OCI-LY1 (cell line): ENCODE measurements around the gene DMRT2.
A peak's percentile ranks its signal among the peaks of the same experiment; 100 is the strongest.

Experiments used
- H2AFZ ChIP-seq: fragments of 200-600 bp; sonication (generic), shearing (Covaris generic); 2 replicates; pipeline ENCODE4 v1.6.0; 2014; ENCODE audit warnings: antibody characterized with exemption, mild to moderate bottlenecking, low read length
- H3F3A ChIP-seq: fragments of 200-600 bp; sonication (generic), shearing (Covaris generic); 2 replicates; pipeline ENCODE4 v1.6.0; 2014; ENCODE audit warnings: mild to moderate bottlenecking, antibody characterized with exemption, low read length, moderate library complexity; ENCODE audit not compliant: insufficient read depth
- H3K27ac ChIP-seq: fragments of 200-600 bp; sonication (generic); 2 replicates; pipeline ENCODE4 v1.5.1; 2014; ENCODE audit warnings: low read length, mixed run types, mild to moderate bottlenecking, low read depth; ENCODE audit not compliant: poor library complexity, severe bottlenecking
- H3K27me3 ChIP-seq: fragments of 200-600 bp; sonication (generic); 2 replicates; pipeline ENCODE4 v1.6.0; 2014; ENCODE audit warnings: antibody characterized with exemption, mild to moderate bottlenecking, low read length, moderate library complexity; ENCODE audit not compliant: insufficient read depth
- H3K36me3 ChIP-seq: fragments of 200-600 bp; sonication (generic); 2 replicates; pipeline ENCODE4 v1.6.1; 2014; ENCODE audit warnings: mild to moderate bottlenecking, antibody characterized with exemption, low read length, moderate library complexity, mixed read lengths; ENCODE audit not compliant: insufficient read depth
- H3K4me1 ChIP-seq: fragments of 200-600 bp; sonication (generic); 2 replicates; pipeline ENCODE4 v1.5.1; 2014; ENCODE audit warnings: mild to moderate bottlenecking, low read length, moderate library complexity; ENCODE audit not compliant: insufficient read depth, severe bottlenecking
- H3K4me2 ChIP-seq: fragments of 200-600 bp; sonication (generic), shearing (Covaris generic); 2 replicates; pipeline ENCODE4 v1.6.1; 2014; ENCODE audit warnings: low read length
- H3K4me3 ChIP-seq: fragments of 200-600 bp; sonication (generic); 2 replicates; pipeline ENCODE4 v1.5.1; 2014; ENCODE audit warnings: low read length, low read depth, mild to moderate bottlenecking, mixed read lengths; ENCODE audit not compliant: poor library complexity, severe bottlenecking
- H3K79me2 ChIP-seq: fragments of 200-600 bp; shearing (Covaris generic); 2 replicates; pipeline ENCODE4 v1.6.1; 2016; ENCODE audit warnings: mixed run types, low read length, mixed read lengths; ENCODE audit not compliant: insufficient read depth
- H3K9ac ChIP-seq: fragments of 200-600 bp; sonication (generic), shearing (Covaris generic); 2 replicates; pipeline ENCODE4 v1.6.1; 2014; ENCODE audit warnings: mild to moderate bottlenecking, low read length, mixed read lengths
- H3K9me2 ChIP-seq: fragments of 200-600 bp; sonication (generic), shearing (Covaris generic); 2 replicates; pipeline ENCODE4 v1.6.1; 2014; ENCODE audit warnings: low read depth, mild to moderate bottlenecking, low read length, mixed read lengths
- H3K9me3 ChIP-seq: fragments of 200-600 bp; shearing (Covaris generic); 2 replicates; pipeline ENCODE4 v1.6.1; 2014; ENCODE audit warnings: low read length, mixed read lengths
- H4K20me1 ChIP-seq: fragments of 200-600 bp; sonication (generic), shearing (Covaris generic); 2 replicates; pipeline ENCODE4 v1.6.0; 2016; ENCODE audit warnings: mild to moderate bottlenecking, low read length; ENCODE audit not compliant: insufficient read depth
- EZH2 ChIP-seq: fragments of 200-600 bp; sonication (generic), shearing (Covaris generic); IDR thresholded peaks from 2 replicates; pipeline ENCODE4 v1.8.0; 2017; ENCODE audit warnings: borderline replicate concordance, mixed run types, mild to moderate bottlenecking, antibody characterized with exemption, low read length, moderate library complexity, mixed read lengths
- TF ChIP-seq, protein P1 (sequence below): fragments of 200-600 bp; sonication (generic), shearing (Covaris generic); IDR thresholded peaks from 2 replicates; pipeline ENCODE4 v1.5.1; 2017; ENCODE audit warnings: mild to moderate bottlenecking, antibody characterized with exemption, low read length, moderate library complexity, mixed read lengths

Gene DMRT2

DNA sequence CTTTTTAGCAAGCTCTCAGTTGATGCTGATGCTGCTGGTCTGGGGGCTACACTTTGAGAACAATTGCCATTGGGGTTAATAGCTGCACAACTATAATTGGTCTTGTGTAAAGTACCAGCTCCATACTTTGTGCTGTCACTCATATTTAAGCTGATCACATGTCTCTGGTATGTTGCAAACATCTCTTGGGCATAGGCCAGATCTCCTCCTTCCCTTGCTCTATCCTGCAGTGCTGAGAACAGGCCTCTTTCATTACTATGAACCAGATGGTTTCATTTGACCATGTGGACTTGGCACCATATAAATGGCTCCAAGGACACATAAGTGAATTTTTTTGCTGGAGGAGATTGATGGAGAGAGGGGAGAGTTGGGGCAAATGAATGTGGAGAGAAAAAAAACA lies 48.4 kb downstream of the DMRT2 start:
- no peaks in the 10 kb centered on the region for H3K79me2 ChIP-seq
- no peaks in the 10 kb centered on the region for H3K4me1 ChIP-seq
- no peak overlapping the region for H3K4me3 ChIP-seq
- no peak for TF ChIP-seq EZH2
- TF ChIP-seq, protein P1, sequence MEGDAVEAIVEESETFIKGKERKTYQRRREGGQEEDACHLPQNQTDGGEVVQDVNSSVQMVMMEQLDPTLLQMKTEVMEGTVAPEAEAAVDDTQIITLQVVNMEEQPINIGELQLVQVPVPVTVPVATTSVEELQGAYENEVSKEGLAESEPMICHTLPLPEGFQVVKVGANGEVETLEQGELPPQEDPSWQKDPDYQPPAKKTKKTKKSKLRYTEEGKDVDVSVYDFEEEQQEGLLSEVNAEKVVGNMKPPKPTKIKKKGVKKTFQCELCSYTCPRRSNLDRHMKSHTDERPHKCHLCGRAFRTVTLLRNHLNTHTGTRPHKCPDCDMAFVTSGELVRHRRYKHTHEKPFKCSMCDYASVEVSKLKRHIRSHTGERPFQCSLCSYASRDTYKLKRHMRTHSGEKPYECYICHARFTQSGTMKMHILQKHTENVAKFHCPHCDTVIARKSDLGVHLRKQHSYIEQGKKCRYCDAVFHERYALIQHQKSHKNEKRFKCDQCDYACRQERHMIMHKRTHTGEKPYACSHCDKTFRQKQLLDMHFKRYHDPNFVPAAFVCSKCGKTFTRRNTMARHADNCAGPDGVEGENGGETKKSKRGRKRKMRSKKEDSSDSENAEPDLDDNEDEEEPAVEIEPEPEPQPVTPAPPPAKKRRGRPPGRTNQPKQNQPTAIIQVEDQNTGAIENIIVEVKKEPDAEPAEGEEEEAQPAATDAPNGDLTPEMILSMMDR = no peak
- H3K9me3 ChIP-seq = no peaks in the 10 kb centered on the region
- no peak overlapping the region for H2AFZ ChIP-seq
- H3K9me2 ChIP-seq = no peaks in the 10 kb centered on the region
- H3K36me3 ChIP-seq = no peaks in the 10 kb centered on the region
- no peak overlapping the region for H3K9ac ChIP-seq
- no peaks in the 10 kb centered on the region for H3K27me3 ChIP-seq
- no peak overlapping the region for H3K4me2 ChIP-seq
- H3F3A ChIP-seq = no peaks in the 10 kb centered on the region
- H4K20me1 ChIP-seq = no peaks in the 10 kb centered on the region
- H3K27ac ChIP-seq = no peak overlapping the region

DNA sequence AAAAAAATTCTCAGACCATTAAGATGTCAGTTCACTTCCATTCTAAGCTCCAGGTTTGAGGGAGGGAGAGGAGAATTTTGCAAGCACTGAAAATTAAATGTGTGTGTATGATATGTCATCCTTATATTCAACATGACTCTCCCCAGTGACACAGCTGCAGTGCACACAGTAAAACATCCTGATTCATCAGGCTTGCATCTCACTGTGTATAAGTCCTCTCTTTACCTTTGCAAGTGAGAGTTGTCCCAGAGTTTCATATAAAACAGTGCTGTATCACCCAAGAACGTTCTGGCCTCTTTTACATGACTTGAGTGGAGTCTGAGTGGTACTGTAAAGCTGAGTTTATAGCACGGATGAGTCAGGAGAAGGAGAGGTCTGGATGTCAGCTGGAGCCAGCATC lies 50.0 kb downstream of the DMRT2 start:
- Histone ChIP-seq H3K4me1 (no peaks in the 10 kb centered on the region), H3K27me3 (no peaks in the 10 kb centered on the region), H3F3A (no peaks in the 10 kb centered on the region), H3K36me3 (no peaks in the 10 kb centered on the region), H3K4me2 (no peak overlapping the region), H3K9ac (no peak overlapping the region), H4K20me1 (no peaks in the 10 kb centered on the region), H3K9me3 (no peaks in the 10 kb centered on the region), H3K27ac (no peak overlapping the region), H3K9me2 (no peaks in the 10 kb centered on the region), H2AFZ (no peak overlapping the region), H3K79me2 (no peaks in the 10 kb centered on the region), H3K4me3 (no peak overlapping the region)
- TF ChIP-seq, protein P1 = no peak
- TF ChIP-seq EZH2 = no peak

DNA sequence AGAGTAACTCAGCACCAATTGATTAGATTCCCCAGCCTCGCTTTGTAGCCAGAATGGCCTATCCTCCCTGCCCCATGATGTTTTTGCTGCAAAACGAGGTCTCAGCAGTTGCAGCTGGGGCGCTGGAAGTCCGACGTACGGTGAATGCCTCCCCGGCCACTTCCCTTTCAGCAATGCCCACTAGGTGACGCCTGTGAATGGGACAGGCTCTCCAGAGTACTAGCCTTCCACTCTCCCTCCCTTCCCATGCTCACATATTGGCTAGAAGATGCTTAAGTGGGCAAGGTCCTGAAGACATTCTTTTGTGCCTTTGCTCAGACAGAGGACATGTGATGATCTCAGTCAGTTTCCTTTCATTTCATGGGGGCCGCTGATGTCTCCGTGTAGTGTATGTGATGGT lies 50.8 kb downstream of the DMRT2 start:
- Histone ChIP-seq H3K27ac (no peak overlapping the region), H3K79me2 (no peaks in the 10 kb centered on the region), H3K4me3 (no peak overlapping the region), H3K9me2 (no peaks in the 10 kb centered on the region), H3K9ac (no peak overlapping the region), H3K36me3 (no peaks in the 10 kb centered on the region), H2AFZ (no peak overlapping the region), H3F3A (no peaks in the 10 kb centered on the region), H3K9me3 (no peaks in the 10 kb centered on the region), H3K4me1 (no peaks in the 10 kb centered on the region), H4K20me1 (no peaks in the 10 kb centered on the region), H3K4me2 (no peak overlapping the region), H3K27me3 (no peaks in the 10 kb centered on the region)
- TF ChIP-seq, protein P1 = peak; percentile 39; the same call in 1 of the 2 replicates
- no peak for TF ChIP-seq EZH2
